Endometrium (tissue), 2 donors: Measurements from ENCODE around the gene COG1.

Experiments
- FAIRE-seq: peaks from 2 replicates; lab custom pipeline; 2012; peaks lifted over from hg19 to GRCh38; lab: Jason Lieb, UNC
- donor health status: control.
- donor health status: control.

Gene COG1

DNA sequence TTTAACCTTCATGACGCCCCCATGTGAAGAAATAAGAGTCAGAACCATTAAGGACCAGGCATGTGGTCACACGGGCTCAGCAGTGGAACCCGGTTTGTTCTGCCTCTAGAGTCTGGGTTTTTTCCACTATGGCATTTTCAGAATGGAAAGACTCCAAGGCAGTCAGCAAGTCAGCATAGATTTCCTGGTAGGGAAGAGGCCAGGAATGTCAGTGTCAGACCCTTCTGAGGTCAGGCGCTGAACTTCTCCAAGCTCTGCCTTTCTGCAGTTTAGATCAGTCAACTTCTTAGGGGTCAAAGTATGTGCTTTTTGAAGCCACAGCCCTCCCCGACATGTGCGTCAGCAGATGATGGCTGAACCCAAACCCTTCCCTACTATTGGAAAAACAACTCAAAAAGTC is 24.2 kb upstream of the COG1 start:
- FAIRE-seq: no peak

DNA sequence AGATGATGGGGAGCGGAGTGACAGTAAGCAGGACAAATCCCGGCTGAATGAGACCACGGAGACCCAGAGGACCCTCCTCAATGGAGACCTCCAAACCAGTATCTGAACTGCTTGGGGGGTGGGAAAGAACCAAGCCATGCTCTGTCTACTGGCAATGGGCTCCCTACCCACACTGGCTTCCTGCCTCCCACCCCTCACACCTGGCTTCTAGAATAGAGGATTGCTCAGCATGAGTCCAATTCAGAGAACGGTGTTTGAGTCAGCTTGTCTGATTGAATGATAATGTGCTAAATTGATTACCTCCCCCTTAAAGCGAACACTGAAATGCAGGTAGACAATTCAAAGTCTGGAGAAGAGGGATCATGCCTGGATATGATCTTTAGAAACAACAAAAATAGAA is 22.5 kb upstream of the COG1 start:
- no peak for FAIRE-seq

- FAIRE-seq: no peak
Observed at GRCh38 chr17:73172252-73172651, 20.6 kb upstream of the COG1 start.

DNA sequence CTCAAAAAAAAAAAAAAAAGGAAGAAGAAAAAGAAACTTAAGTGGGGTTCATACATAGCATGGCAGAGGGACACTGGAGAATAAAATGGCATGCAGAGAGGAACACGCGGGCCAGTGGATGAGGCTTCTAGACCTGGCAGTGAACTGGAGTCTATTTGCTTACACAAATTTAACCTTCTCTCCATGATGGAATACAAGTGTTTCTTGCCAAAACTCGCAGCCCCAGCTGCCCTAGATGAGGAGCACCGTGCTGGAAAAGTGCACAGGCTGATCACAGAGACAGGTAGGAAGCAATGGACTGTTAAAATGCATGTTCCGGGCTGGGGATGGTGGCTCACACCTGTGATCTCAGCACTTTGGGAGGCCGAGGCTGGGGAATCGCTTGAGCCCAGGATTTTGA is 18.7 kb upstream of the COG1 start:
- FAIRE-seq: no peak

DNA sequence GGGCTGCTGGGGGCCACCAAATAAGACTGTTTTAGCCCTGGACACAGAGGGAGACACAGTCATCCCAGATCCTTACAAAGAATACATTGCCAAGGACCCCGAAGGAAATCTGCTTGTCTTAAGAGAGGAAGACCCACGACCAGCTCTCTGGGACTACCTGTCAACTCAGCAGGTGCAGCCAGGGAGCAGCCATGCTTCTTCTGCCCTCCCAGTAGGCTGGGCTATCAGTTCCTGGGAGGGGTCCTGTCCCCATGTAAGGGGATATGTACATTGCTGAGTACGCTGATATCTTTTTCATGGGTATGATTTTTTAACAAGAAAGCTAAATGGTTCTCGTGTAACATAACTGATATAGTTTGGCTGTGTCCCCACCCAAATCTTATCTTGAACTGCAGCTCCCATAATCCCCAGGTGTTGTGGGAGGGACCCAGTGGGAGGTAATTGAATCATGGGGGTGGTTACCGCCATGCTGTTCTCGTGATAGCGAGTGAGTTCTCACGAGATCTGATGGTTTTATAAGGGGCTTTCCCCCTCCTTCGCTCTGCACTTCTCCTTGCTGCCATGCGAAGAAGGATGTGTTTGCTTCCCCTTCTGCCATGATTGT is 16.8 kb upstream of the COG1 start:
- no peak for FAIRE-seq

GRCh38 chr17:73179387-73179786 is 13.5 kb upstream of the COG1 start:
- FAIRE-seq: peak; percentile 74

DNA sequence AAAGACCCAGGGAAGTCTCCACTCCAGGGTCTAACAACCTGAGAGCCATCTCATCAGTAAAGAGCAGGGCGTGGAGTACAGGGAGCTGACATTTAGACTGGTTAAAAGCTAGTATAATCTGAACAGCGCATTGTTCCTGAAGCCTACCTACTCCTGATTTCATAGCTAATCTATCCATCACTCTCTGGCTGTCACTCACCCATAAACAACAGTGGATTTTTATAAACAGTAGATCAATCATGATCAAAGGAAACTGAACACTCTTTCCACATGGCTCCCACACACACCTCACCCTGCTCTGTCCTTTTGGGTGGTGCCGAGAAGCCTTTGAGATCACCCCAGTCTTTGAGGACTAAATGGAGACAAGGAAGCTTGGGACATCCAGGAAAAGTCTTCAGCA is 13.0 kb upstream of the COG1 start:
- no peak for FAIRE-seq

DNA sequence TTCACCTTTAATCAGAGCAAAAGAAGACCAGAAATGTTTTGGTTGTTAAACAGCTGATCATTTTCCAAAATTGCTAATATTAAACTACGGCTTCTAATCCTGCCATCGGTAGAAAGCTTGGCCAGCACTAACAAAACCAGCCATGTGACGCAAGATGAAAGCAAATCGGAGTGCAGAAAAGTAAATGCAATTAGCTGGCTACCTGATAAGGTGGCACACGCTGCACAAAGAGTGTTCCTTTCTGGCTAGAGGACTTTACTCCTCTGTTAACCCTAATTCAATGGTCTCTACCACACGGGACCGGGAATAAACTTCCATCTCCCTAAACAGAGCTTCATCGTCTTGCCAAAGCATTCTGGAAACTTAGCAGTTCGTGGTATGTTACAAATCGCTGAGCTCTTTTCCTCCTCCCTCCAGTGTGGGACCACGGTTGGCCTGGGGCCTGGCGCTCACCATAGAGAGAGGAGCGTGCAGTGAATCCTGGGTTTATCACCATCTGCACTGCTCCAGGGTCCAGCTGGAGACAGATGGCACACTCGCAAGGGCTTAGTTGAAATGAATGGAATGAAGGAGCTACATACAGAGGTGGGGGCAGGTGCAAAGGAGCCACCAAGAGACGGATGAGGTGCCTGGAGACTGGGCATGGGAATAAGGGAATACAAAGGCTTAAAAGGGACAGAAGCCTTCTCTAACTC is 10.1 kb upstream of the COG1 start:
- FAIRE-seq: no peak

DNA sequence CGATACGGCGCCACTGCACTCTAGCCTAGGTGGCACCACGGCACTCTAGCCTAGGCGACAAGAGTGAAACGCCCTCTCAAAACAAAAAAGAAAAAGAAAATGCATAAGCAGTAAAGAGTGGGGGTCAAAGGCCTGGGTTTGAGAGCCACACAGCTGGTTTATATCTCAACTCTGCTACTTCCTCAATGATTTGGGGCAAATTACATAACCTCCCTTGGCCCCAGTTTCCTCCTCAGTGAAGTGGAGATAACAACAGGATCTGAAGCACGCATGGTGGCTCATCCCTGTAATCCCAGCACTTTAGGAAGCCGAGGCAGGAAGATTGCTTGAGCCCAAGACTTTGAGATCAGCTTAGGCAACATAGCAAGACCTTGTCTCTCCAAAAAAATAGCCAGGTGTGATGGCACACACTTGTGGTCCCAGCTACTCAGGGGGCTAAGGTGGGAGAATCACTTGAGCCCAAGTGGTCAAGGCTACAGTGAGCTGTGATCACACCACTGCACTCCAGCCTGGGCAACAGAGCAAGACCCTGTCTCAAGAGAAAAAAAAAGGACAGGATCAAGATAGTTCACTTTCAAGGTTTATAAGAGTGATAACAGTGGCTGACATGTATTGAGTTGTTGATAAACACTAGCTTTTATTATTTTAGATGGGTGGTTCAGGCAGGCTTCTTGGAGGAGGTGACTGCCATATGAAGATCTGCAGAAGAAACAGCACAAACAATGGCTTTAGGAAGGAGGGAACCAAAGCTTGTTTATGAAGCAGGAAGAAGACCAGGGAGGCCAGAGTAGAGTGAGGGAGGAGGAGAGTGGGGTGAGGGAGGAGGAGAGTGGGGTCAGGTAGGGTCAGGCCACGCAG is 8.5 kb upstream of the COG1 start:
- no peak for FAIRE-seq

DNA sequence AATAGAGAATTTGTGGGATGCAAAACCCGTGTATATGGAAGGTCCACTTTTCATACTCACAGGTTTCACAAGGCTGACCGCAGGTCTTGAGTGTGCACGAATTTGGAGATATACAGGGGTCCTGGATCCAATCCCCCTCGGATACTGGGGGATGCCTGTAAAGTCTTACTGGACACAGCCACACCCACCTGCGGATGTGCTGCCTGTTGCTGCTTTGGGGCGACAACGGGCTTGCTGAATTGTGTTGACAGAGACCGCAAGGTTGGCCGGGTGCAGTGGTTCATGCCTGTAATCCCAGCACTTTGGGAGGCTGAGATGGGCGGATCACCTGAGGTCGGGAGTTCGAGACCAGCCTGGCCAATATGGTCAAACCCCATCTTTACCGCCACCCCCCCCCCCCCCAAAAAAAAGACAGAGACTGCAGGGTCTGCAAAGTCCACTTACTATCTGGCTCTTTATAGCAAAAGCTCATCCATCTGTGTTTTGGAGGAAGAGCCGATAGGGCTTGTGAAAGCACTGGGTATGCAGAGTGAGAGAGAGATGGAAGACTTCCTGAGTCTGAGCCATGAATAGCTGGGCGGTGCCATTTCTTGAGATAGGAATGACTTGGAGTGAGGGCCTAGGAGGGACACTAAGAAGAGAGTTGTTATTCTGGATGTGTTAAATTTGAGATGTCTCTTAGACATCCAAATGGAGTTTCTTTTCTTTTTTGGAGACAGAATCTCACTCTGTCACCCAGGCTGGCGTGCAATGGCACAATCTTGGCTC is 6.4 kb upstream of the COG1 start:
- FAIRE-seq: no peak

- no peak for FAIRE-seq
Observed at GRCh38 chr17:73187203-73187769, 5.6 kb upstream of the COG1 start.

- no peak for FAIRE-seq
Observed at GRCh38 chr17:73188011-73188410, 4.8 kb upstream of the COG1 start.

DNA sequence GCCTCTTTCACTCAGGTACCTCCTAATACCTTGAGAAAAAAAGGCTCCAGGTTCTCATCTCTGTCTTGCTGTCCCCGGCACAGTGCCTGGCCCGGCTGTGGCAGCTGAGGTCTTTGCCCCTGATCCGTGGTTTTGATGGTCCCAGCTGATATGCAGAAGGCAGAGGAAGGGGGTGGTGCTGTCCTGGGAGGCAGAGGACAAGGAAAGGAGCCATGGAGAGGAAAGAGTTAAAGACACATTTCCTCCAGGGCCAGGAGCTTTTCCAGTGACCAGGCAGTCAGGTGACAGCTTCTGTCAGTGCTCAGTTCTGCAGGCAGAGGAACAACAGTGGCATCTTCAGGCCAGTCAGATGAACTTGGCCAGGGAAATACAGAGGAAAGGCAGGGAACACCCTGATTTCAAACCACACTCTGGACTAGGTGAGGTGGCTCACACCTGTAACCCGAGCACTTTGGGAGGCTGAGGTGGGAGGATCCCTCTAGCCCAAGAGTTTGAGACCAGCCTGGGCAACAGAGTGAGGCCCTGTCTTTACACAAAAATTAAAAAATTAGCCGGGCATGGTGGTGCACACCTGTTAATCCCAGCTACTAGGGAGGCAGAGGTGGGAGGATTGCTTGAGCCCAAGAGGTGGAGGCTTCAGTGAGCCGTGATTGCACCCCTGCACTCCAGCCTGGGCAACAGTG is 3.3 kb upstream of the COG1 start:
- FAIRE-seq: no peak

DNA sequence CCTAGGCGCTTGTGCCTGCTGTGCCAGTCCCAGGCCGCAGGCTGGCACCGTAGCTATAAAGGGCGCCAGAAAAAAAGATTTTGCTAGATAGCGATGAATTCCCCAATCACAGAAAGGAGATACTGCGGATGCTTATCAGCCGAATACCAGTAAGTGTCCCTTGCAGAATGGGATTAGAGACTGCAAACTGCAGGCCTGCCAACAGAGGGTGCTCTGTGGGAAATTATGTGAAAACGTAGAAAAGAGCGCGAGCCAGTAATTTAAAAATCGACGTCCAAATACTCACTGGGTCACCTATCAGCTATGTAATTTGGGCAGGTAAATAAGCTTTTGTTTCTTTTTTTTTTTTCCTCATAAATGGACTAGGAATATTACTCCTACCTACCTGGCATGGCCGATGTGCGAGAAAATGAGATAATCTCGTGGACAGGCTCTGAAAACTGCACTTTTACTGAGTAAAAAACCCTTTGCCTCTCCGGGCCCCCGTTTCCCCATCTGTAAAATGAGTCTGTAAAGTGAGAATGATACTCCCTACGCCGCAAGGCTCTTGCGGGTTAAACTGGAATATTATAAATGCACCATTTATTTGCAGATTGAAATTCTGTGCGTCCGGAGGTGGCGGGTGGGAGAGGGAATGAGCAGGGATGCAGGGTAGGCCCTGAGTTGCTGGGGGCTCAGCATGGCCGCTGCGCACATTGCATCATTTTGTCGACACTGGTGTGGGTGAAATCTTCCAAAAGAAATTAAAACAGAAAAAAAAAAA is 1.2 kb upstream of the COG1 start:
- no peak for FAIRE-seq

DNA sequence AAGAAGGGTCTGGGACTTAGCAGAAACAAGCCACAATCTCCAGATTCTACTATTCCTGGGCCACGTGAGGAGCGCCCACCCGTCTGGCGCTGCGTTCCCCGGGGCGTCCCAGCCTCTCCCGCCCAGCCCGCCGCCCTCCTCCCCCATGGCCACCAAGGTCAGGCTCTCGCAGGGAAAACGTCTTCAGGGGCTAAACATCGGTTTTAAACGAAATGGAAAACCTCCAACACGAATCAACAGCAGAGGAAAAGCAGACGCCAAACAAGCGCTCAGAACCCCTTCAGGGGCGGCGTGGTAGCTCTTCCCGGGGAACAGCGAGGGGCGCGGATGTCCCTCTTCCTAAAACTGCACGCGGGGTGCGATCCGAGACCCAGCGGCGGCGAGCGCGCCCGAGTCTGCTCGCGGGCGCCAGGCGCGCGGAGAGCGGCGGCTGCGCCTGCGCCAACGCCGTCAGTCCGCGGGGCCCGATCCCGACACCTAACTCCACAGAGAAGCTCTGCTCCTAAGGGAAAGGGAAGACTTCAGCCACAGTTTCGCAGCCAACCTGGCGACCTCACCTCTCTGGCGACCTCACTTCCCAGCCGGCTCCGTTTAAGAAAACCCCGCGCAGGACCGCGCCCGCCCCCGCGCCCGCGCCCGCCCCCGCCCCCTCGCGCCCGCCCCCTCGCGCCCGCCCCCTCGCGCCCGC is 505 bp upstream of the COG1 start:
- no peak for FAIRE-seq

GRCh38 chr17:73194514-73195222 is 1.8 kb downstream of the COG1 start:
- no peak for FAIRE-seq

- FAIRE-seq: no peak
Observed at GRCh38 chr17:73196500-73196899, 3.6 kb downstream of the COG1 start.

DNA sequence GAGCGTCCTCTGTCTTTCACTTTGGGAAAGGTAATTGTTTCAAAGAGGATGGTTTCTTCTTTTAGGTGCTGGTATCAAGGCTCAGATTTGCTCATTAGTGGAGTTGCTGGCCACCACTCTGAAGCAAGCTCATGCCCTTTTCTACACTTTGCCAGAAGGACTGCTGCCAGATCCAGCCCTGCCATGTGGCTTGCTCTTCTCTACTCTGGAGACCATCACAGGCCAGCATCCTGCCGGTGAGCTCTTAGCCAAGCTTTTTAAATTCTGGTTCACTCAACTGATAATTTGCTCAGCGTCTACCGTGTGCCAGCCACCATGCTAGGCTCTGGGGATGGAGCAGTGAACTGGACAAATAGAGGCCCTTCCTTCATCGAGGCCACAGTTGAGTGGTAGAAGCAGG is 4.3 kb downstream of the COG1 start:
- FAIRE-seq: no peak

DNA sequence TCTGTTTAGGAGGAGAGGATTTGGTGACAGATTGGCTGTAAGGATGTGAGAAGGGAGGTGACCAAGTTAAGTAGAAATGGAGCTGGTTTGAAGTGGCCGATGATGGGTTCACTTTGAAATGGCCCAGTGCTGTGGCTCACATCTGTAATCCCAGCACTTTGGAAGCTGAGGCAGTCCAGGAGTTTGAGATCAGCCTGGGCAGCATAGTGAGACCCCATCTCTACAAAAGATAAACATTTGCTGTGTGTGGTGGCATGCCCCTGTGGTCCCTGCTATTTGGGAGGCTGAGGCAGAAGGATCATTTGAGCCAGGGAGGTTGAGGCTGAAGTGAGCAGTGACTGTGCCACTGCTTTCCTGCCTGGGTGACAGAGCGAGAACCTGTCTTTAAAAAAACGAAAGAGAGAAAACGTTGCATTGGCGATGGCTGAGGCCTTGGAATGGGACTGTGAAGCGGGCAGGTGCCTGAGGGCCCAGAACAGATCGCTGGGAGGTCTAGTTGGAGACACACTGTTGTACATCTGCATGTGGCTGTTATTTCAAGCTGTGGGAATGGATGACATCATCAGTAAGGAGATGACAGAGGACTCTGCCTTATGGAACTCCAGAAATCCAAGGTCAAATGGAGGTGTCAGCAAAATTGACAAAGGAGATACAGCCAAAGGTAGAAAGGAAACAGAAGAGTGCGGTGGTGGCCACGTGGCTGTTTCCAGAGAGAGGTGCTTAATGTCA is 5.5 kb downstream of the COG1 start:
- FAIRE-seq: no peak
